HG02970 (cell line): ENCODE data around the gene GLE1.
"Not testable (repeated sequence)": the region's sequence is repeated elsewhere in the genome, so short reads cannot be mapped to it uniquely, and the experiment has no call there.

Experiments used
- ATAC-seq: cut with Tn5 transposase; IDR thresholded peaks from one replicate; pipeline ENCODE4 v1.9.1; 2021; ENCODE audit warnings: mild to moderate bottlenecking, moderate library complexity, moderate number of reproducible peaks; ENCODE audit not compliant: unreplicated experiment, low FRiP score

The GLE1 gene

GRCh38 chr9:128586934-128587333, 82.4 kb downstream of the GLE1 start:
- ATAC-seq = not testable (repeated sequence)

DNA sequence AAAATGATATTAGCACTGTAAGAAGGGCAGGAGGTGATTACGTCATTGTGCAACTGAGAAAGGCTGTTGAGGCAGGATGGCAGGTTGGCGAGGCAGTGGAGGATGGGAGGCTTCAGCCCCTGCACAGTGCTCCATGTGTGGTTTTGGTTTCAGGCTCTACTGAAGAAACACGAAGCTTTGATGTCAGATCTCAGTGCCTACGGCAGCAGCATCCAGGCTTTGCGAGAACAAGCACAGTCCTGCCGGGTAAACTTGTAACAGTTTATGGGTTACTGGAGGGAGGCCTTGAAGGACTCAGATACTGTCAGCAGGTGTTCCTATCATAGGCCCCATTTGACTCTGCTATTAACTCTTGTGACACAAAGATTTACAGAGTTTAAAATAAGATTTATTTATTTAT, 82.9 kb downstream of the GLE1 start:
- ATAC-seq = no peak

GRCh38 chr9:128588581-128589233, 84.2 kb downstream of the GLE1 start:
- no peak for ATAC-seq
